Fibroblast of pulmonary artery (primary cell): ENCODE measurements around the gene ARID1B.

Experiments
- DNase-seq: peaks from one replicate; pipeline ENCODE4 v3.0.0-alpha.2; 2010; ENCODE audit warnings: low read depth
- H3K4me3 ChIP-seq: replicated peaks from 2 replicates; pipeline ENCODE4 v1.5.1; 2011; ENCODE audit warnings: low read depth, mild to moderate bottlenecking, control low read depth, low read length, moderate library complexity
- CTCF ChIP-seq: IDR thresholded peaks from 2 replicates; pipeline ENCODE4 v1.5.1; 2011; ENCODE audit warnings: mild to moderate bottlenecking, control low read depth, low read length, inconsistent platforms; ENCODE audit errors: missing control alignments

ARID1B gene

GRCh38 chr6:156969233-156969632 is 192.1 kb downstream of the ARID1B start:
- H3K4me3 ChIP-seq = no peak overlapping the region
- TF ChIP-seq CTCF = no peak
- no peak for DNase-seq

DNA sequence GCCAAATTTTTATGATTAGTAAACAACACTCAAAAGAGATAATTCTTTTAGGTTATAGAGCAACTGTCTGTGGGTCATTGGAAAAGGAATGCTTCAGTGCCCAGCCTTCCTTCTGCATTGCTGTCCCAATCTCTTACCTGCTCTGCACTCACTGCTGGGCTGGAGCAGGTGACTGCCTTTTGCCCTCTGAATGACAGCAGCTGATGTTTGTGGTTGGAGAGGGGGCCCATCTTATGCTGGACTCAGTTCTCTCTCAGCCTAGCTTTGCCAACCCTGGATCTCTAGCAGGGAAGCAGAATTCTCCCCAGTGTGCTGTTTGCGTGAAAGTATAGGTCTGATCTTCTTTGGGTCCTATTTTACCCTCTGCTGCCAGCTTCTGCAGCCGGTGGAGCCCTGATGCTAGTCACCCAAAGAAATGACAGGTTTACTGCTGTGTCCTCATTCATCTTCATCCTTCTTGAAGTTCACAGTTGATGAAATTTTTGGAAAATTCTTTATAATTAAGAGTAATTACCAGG is 193.5 kb downstream of the ARID1B start:
- DNase-seq = no peak
- TF ChIP-seq CTCF = no peak
- H3K4me3 ChIP-seq = no peak overlapping the region

- no peak overlapping the region for H3K4me3 ChIP-seq
- DNase-seq = no peak
- no peak for TF ChIP-seq CTCF
Measured at GRCh38 chr6:156971153-156971885, 194.1 kb downstream of the ARID1B start.

- TF ChIP-seq CTCF = no peak
- H3K4me3 ChIP-seq = no peak overlapping the region
- no peak for DNase-seq
Measured at GRCh38 chr6:156972145-156972544, 195.0 kb downstream of the ARID1B start.

GRCh38 chr6:156974830-156975261 is 197.7 kb downstream of the ARID1B start:
- no peak overlapping the region for H3K4me3 ChIP-seq
- no peak for TF ChIP-seq CTCF
- no peak for DNase-seq

DNA sequence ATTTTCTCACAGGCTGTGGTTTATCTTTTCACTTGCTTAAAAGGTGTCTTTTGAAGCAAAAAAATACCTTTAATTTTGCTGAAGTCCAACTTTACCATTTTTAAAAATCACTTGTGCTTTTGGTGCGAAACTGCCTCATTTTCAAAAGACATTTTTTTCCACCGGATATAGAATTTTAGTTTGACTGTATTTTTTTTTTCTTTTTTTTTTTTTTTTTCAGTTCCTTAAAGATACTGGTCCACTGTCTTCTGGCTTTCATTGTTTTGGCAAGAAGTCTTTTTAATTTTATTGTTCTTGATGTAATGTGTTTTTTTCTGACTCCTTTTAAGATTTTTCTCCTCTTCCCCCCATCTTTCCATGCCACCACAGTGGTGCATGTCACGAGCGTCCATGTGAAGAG is 198.2 kb downstream of the ARID1B start:
- H3K4me3 ChIP-seq = no peak overlapping the region
- TF ChIP-seq CTCF = no peak
- no peak for DNase-seq
